Measurements from ENCODE around the gene RANBP17.

DNA sequence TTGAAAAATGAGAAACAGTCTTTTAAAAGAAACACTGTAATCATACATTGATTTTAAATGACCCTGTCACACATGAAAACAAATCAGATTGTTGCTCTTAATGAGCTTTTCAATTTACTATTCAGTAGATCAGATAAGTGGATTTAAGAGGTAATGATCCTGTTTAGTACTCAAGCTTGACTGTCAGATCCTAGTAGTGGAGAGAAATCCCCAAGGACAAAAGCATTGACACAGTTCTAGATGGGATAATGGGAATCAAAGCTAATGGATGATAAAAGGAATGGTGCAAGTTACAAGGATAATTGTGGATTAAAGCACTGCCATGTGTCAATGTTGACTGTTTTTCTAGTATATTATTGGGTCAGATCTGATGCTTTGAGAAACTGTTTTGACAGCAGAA is 304.9 kb downstream of the RANBP17 start:
- TF ChIP-seq, protein P1, sequence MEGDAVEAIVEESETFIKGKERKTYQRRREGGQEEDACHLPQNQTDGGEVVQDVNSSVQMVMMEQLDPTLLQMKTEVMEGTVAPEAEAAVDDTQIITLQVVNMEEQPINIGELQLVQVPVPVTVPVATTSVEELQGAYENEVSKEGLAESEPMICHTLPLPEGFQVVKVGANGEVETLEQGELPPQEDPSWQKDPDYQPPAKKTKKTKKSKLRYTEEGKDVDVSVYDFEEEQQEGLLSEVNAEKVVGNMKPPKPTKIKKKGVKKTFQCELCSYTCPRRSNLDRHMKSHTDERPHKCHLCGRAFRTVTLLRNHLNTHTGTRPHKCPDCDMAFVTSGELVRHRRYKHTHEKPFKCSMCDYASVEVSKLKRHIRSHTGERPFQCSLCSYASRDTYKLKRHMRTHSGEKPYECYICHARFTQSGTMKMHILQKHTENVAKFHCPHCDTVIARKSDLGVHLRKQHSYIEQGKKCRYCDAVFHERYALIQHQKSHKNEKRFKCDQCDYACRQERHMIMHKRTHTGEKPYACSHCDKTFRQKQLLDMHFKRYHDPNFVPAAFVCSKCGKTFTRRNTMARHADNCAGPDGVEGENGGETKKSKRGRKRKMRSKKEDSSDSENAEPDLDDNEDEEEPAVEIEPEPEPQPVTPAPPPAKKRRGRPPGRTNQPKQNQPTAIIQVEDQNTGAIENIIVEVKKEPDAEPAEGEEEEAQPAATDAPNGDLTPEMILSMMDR (IDR thresholded peaks at IDR 0.05) = no peak
- no peak for TF ChIP-seq EP300 (IDR thresholded peaks at IDR 0.05)
- TF ChIP-seq POLR2A (IDR thresholded peaks at IDR 0.05) = no peak
- no peak for TF ChIP-seq POLR2AphosphoS5 (IDR thresholded peaks at IDR 0.05)
